ENCODE results near the gene ZNF710. TPM values are rescaled to one million over a fixed set of nuclear protein-coding genes. Genes with fewer than 3 reads are reported as not detected.

The ZNF710 gene
- total and polyA plus RNA-seq, 2 of the 8 experiments (the other 6 are each of a cell fraction or from before 2014, with no cell fraction given), result 10.5 to 24.0 TPM

DNA sequence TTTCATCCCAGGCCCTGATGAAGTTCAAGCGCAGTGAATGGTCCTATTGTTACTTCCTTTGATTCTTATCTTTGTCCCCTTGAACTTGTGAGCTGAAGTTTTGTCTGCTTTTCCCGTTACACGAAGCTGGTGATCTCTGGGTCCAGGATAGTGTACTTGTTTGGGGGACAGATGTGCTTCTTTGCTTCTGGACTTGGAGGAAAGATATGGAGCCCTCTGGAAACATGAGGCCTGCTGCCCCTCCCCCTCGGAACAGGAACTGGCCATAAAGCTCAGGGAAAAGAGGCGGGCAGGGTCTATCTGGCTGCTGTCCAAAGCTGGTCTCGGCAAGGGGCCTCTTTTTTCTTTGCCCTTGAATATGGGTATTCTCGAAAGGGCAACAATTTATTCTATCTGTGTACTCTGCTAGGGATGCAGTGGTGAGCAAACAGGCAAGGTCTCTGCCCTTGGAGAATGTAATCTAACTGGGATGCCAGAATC, 53.5 kb downstream of the ZNF710 start (continued):
- TF ChIP-seq ZNF274 (IDR thresholded peaks at IDR 0.05; ENCODE audit: borderline replicate concordance, extremely low read depth, low read length) (no peak), HDAC6 (IDR thresholded peaks at IDR 0.05; ENCODE audit: low read depth, low read length) (no peak), CREB1 (IDR thresholded peaks at IDR 0.05) (no peak), JUN (IDR thresholded peaks at IDR 0.05; ENCODE audit: low read depth, low read length) (no peak), KDM5A (IDR thresholded peaks at IDR 0.05; ENCODE audit: low read length) (no peak), ASH2L (IDR thresholded peaks at IDR 0.05; ENCODE audit: low read length) (no peak), BACH1 (IDR thresholded peaks at IDR 0.05; ENCODE audit: low read length) (no peak), SIRT6 (IDR thresholded peaks at IDR 0.05; ENCODE audit: low read length) (no peak), SP4 (IDR thresholded peaks at IDR 0.05; ENCODE audit: low read length) (no peak)

Measured in H1 (cell line).